ENCODE data around the gene POMT1.

The POMT1 gene

GRCh38 chr9:131487001-131487400 is 15.7 kb upstream of the POMT1 start:
- H3K4me1 ChIP-seq (ENCODE audit: control insufficient read depth in 2 of 2, insufficient read depth in 1 of 2, low read depth in 1 of 2, low read length in 2 of 2), result no peaks in the 10 kb centered on the region
- no peaks in the 10 kb centered on the region for H3K27me3 ChIP-seq (ENCODE audit: control insufficient read depth in 3 of 3, insufficient read depth in 3 of 3, low read depth in 1 of 3, low read length in 3 of 3)
- no peak overlapping the region for H2AFZ ChIP-seq (ENCODE audit: low read length)
- no peak overlapping the region for H3K4me2 ChIP-seq (ENCODE audit: insufficient read depth, low read length, poor library complexity, severe bottlenecking)
- H2BK5ac ChIP-seq (ENCODE audit: low read length), result no peak overlapping the region
- no peak overlapping the region for H2BK12ac ChIP-seq (ENCODE audit: low read length)
- peaks cover 95 to 100% of the 10 kb centered on the region in 2 donors for H3K36me3 ChIP-seq (replicated peaks in 1 of 2; ENCODE audit: control insufficient read depth in 2 of 2, insufficient read depth in 2 of 2, low read length in 2 of 2)
- H3K14ac ChIP-seq (ENCODE audit: low read length), result no peak overlapping the region
- no peak overlapping the region for H3K27ac ChIP-seq (replicated peaks; ENCODE audit: low read length)
- H3K9ac ChIP-seq (ENCODE audit: low read depth, low read length, poor library complexity), result no peak overlapping the region
- no peak overlapping the region for H3K18ac ChIP-seq (ENCODE audit: low read length)
- no peak overlapping the region for H3K4ac ChIP-seq (ENCODE audit: low read length)
- H2AK5ac ChIP-seq (ENCODE audit: low read depth, low read length), result no peak overlapping the region
- no peak for DNase-seq (ENCODE audit: low spot score)
- no peak overlapping the region for H4K8ac ChIP-seq (ENCODE audit: low read depth, low read length)
- H3K23ac ChIP-seq (ENCODE audit: low read depth, low read length, poor library complexity), result no peak overlapping the region
- no peak overlapping the region for H3K4me3 ChIP-seq (ENCODE audit: low read length in 2 of 2)
- H3K79me1 ChIP-seq (ENCODE audit: low read depth, low read length), result peaks cover 18% of the 10 kb centered on the region
- H4K91ac ChIP-seq (ENCODE audit: low read depth, low read length, poor library complexity), result no peak overlapping the region
- no peak overlapping the region for H2BK15ac ChIP-seq (ENCODE audit: low read length)
- no peaks in the 10 kb centered on the region for H3K9me3 ChIP-seq (replicated peaks in 1 of 2; ENCODE audit: control insufficient read depth in 2 of 2, insufficient read depth in 1 of 2, low read depth in 1 of 2, low read length in 2 of 2)
- no CpG with 5 or more reads among the region's 9 CpGs for WGBS, 2 donors (ENCODE audit: extremely low coverage in 2 of 2, insufficient read length in 2 of 2, insufficient replicate concordance in 1 of 2)
- H2BK120ac ChIP-seq (ENCODE audit: low read depth, low read length), result no peak overlapping the region

- Histone ChIP-seq H2BK12ac (ENCODE audit: low read length) (no peak overlapping the region), H3K4me1 (ENCODE audit: control insufficient read depth in 2 of 2, insufficient read depth in 1 of 2, low read depth in 1 of 2, low read length in 2 of 2) (no peaks in the 10 kb centered on the region), H3K4me2 (ENCODE audit: insufficient read depth, low read length, poor library complexity, severe bottlenecking) (no peak overlapping the region), H2BK5ac (ENCODE audit: low read length) (no peak overlapping the region), H3K79me1 (ENCODE audit: low read depth, low read length) (peaks cover 16% of the 10 kb centered on the region), H3K4me3 (ENCODE audit: low read length in 2 of 2) (no peak overlapping the region), H3K9ac (ENCODE audit: low read depth, low read length, poor library complexity) (no peak overlapping the region), H3K18ac (ENCODE audit: low read length) (no peak overlapping the region), H2BK15ac (ENCODE audit: low read length) (no peak overlapping the region), H3K23ac (ENCODE audit: low read depth, low read length, poor library complexity) (no peak overlapping the region), H3K14ac (ENCODE audit: low read length) (no peak overlapping the region), H2AK5ac (ENCODE audit: low read depth, low read length) (no peak overlapping the region), H3K9me3 (replicated peaks in 1 of 2; ENCODE audit: control insufficient read depth in 2 of 2, insufficient read depth in 1 of 2, low read depth in 1 of 2, low read length in 2 of 2) (no peaks in the 10 kb centered on the region), H2BK120ac (ENCODE audit: low read depth, low read length) (no peak overlapping the region), H3K27me3 (ENCODE audit: control insufficient read depth in 3 of 3, insufficient read depth in 3 of 3, low read depth in 1 of 3, low read length in 3 of 3) (no peaks in the 10 kb centered on the region), H4K8ac (ENCODE audit: low read depth, low read length) (no peak overlapping the region), H4K91ac (ENCODE audit: low read depth, low read length, poor library complexity) (no peak overlapping the region), H2AFZ (ENCODE audit: low read length) (no peak overlapping the region), H3K4ac (ENCODE audit: low read length) (no peak overlapping the region), H3K36me3 (replicated peaks in 1 of 2; ENCODE audit: control insufficient read depth in 2 of 2, insufficient read depth in 2 of 2, low read length in 2 of 2) (peaks cover 95 to 100% of the 10 kb centered on the region in 2 donors), H3K27ac (replicated peaks; ENCODE audit: low read length) (no peak overlapping the region)
- DNase-seq (ENCODE audit: low spot score), result no peak
- no CpG with 5 or more reads among the region's 14 CpGs for WGBS, 2 donors (ENCODE audit: extremely low coverage in 2 of 2, insufficient read length in 2 of 2, insufficient replicate concordance in 1 of 2)
These were observed 15.1 kb upstream of the POMT1 start for GRCh38 chr9:131487621-131488031.

GRCh38 chr9:131490514-131490913 is 12.2 kb upstream of the POMT1 start:
- Histone ChIP-seq H3K4me1 (ENCODE audit: control insufficient read depth in 2 of 2, insufficient read depth in 1 of 2, low read depth in 1 of 2, low read length in 2 of 2) (no peaks in the 10 kb centered on the region), H2BK5ac (ENCODE audit: low read length) (no peak overlapping the region), H3K27ac (replicated peaks; ENCODE audit: low read length) (no peak overlapping the region), H3K4ac (ENCODE audit: low read length) (no peak overlapping the region), H2BK120ac (ENCODE audit: low read depth, low read length) (no peak overlapping the region), H3K79me1 (ENCODE audit: low read depth, low read length) (peaks cover 11% of the 10 kb centered on the region), H3K36me3 (replicated peaks in 1 of 2; ENCODE audit: control insufficient read depth in 2 of 2, insufficient read depth in 2 of 2, low read length in 2 of 2) (peaks cover 86 to 100% of the 10 kb centered on the region in 2 donors), H3K27me3 (ENCODE audit: control insufficient read depth in 3 of 3, insufficient read depth in 3 of 3, low read depth in 1 of 3, low read length in 3 of 3) (no peaks in the 10 kb centered on the region), H3K23ac (ENCODE audit: low read depth, low read length, poor library complexity) (no peak overlapping the region), H2BK12ac (ENCODE audit: low read length) (no peak overlapping the region), H2AK5ac (ENCODE audit: low read depth, low read length) (no peak overlapping the region), H3K18ac (ENCODE audit: low read length) (no peak overlapping the region), H3K4me2 (ENCODE audit: insufficient read depth, low read length, poor library complexity, severe bottlenecking) (no peak overlapping the region), H3K9me3 (replicated peaks in 1 of 2; ENCODE audit: control insufficient read depth in 2 of 2, insufficient read depth in 1 of 2, low read depth in 1 of 2, low read length in 2 of 2) (no peaks in the 10 kb centered on the region), H2AFZ (ENCODE audit: low read length) (no peak overlapping the region), H2BK15ac (ENCODE audit: low read length) (no peak overlapping the region), H3K14ac (ENCODE audit: low read length) (no peak overlapping the region), H4K91ac (ENCODE audit: low read depth, low read length, poor library complexity) (no peak overlapping the region), H4K8ac (ENCODE audit: low read depth, low read length) (no peak overlapping the region), H3K4me3 (ENCODE audit: low read length in 2 of 2) (no peak overlapping the region), H3K9ac (ENCODE audit: low read depth, low read length, poor library complexity) (no peak overlapping the region)
- WGBS, 2 donors (ENCODE audit: extremely low coverage in 2 of 2, insufficient read length in 2 of 2, insufficient replicate concordance in 1 of 2), result no CpG with 5 or more reads among the region's 8 CpGs
- no peak for DNase-seq (ENCODE audit: low spot score)

GRCh38 chr9:131491001-131491710 is 11.6 kb upstream of the POMT1 start:
- Histone ChIP-seq H3K14ac (ENCODE audit: low read length) (no peak overlapping the region), H2BK5ac (ENCODE audit: low read length) (no peak overlapping the region), H3K4me2 (ENCODE audit: insufficient read depth, low read length, poor library complexity, severe bottlenecking) (no peak overlapping the region), H3K4ac (ENCODE audit: low read length) (no peak overlapping the region), H3K18ac (ENCODE audit: low read length) (no peak overlapping the region), H3K27ac (replicated peaks; ENCODE audit: low read length) (no peak overlapping the region), H3K27me3 (ENCODE audit: control insufficient read depth in 3 of 3, insufficient read depth in 3 of 3, low read depth in 1 of 3, low read length in 3 of 3) (no peaks in the 10 kb centered on the region), H3K23ac (ENCODE audit: low read depth, low read length, poor library complexity) (no peak overlapping the region), H2AK5ac (ENCODE audit: low read depth, low read length) (no peak overlapping the region), H3K9me3 (replicated peaks in 1 of 2; ENCODE audit: control insufficient read depth in 2 of 2, insufficient read depth in 1 of 2, low read depth in 1 of 2, low read length in 2 of 2) (no peaks in the 10 kb centered on the region), H3K79me1 (ENCODE audit: low read depth, low read length) (peaks cover 7% of the 10 kb centered on the region), H2AFZ (ENCODE audit: low read length) (no peak overlapping the region), H4K91ac (ENCODE audit: low read depth, low read length, poor library complexity) (no peak overlapping the region), H2BK12ac (ENCODE audit: low read length) (no peak overlapping the region), H3K36me3 (replicated peaks in 1 of 2; ENCODE audit: control insufficient read depth in 2 of 2, insufficient read depth in 2 of 2, low read length in 2 of 2) (peaks cover 85 to 100% of the 10 kb centered on the region in 2 donors), H3K4me1 (ENCODE audit: control insufficient read depth in 2 of 2, insufficient read depth in 1 of 2, low read depth in 1 of 2, low read length in 2 of 2) (no peaks in the 10 kb centered on the region), H2BK15ac (ENCODE audit: low read length) (no peak overlapping the region), H2BK120ac (ENCODE audit: low read depth, low read length) (no peak overlapping the region), H3K9ac (ENCODE audit: low read depth, low read length, poor library complexity) (peak overlapping the region; percentile 33), H3K4me3 (ENCODE audit: low read length in 2 of 2) (no peak overlapping the region), H4K8ac (ENCODE audit: low read depth, low read length) (no peak overlapping the region)
- no peak for DNase-seq (ENCODE audit: low spot score)
- WGBS, 2 donors (ENCODE audit: extremely low coverage in 2 of 2, insufficient read length in 2 of 2, insufficient replicate concordance in 1 of 2), result no CpG with 5 or more reads among the region's 20 CpGs

All from neuronal stem cell (in vitro differentiated cells).